ENCODE data around the gene IMPG1. TPM values are rescaled to one million over a fixed set of nuclear protein-coding genes. Genes with fewer than 3 reads are reported as not detected.

The IMPG1 gene
- total and polyA plus RNA-seq, 9 donors: not detected

- TF ChIP-seq CTCF (IDR thresholded peaks at IDR 0.05): no peak
- no peak for DNase-seq
- H3K4me3 ChIP-seq: no peak overlapping the region
- no peaks in the 10 kb centered on the region for H3K36me3 ChIP-seq
- H3K27ac ChIP-seq: no peak overlapping the region
- intact Hi-C loops (cut with DNase I): no loop called here
- no peaks in the 10 kb centered on the region for H3K9me3 ChIP-seq
- H3K27me3 ChIP-seq: no peaks in the 10 kb centered on the region
- no peaks in the 10 kb centered on the region for H3K4me1 ChIP-seq (ENCODE audit: insufficient read depth)
- 51 to 65% (median 52%) methylated on average over 4 of the region's 4 CpGs for WGBS, 3 donors
Measured at GRCh38 chr6:75946146-75946831, 126.2 kb downstream of the IMPG1 start.

- Histone ChIP-seq H3K36me3 (no peaks in the 10 kb centered on the region), H3K27ac (no peak overlapping the region), H3K4me3 (no peak overlapping the region), H3K27me3 (no peaks in the 10 kb centered on the region), H3K4me1 (ENCODE audit: insufficient read depth) (no peaks in the 10 kb centered on the region), H3K9me3 (no peaks in the 10 kb centered on the region)
- no peak for DNase-seq
- intact Hi-C loops (cut with DNase I): no loop called here
- no peak for TF ChIP-seq POLR2A (IDR thresholded peaks at IDR 0.05)
- 81 to 91% (median 90%) methylated on average over 2 of the region's 2 CpGs for WGBS, 3 donors
Measured at GRCh38 chr6:75943381-75943780, 129.1 kb downstream of the IMPG1 start.

DNA sequence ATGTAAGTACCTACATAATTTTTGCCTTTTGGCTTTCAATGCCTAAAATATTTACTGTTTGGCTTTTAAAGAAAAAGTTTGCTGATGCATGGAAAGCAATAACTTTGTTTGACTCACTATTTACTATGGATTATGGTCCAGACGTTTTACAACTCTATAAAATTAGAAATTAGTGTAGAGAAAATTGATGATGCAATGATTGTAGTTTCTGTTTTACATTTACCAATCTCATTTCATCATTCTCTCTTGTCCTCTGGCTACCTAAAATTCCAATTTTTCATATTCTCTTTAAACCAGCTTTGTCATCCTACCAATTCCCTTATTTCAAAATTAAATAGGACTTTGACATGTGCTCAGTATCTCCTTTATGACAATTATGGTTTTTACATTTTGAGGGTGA lies 131.0 kb downstream of the IMPG1 start:
- intact Hi-C loops (cut with DNase I): no loop called here
- H3K9me3 ChIP-seq: no peaks in the 10 kb centered on the region
- DNase-seq: no peak
- no peaks in the 10 kb centered on the region for H3K4me1 ChIP-seq (ENCODE audit: insufficient read depth)
- no peak overlapping the region for H3K4me3 ChIP-seq
- H3K27ac ChIP-seq: no peak overlapping the region
- TF ChIP-seq CTCF (IDR thresholded peaks at IDR 0.05) (no peak), POLR2A (IDR thresholded peaks at IDR 0.05) (no peak), EP300 (IDR thresholded peaks at IDR 0.05) (no peak)
- 20 to 44% (median 31%) methylated on average over 1 of the region's 1 CpG for WGBS, 3 donors
- no peaks in the 10 kb centered on the region for H3K36me3 ChIP-seq
- no peaks in the 10 kb centered on the region for H3K27me3 ChIP-seq

DNA sequence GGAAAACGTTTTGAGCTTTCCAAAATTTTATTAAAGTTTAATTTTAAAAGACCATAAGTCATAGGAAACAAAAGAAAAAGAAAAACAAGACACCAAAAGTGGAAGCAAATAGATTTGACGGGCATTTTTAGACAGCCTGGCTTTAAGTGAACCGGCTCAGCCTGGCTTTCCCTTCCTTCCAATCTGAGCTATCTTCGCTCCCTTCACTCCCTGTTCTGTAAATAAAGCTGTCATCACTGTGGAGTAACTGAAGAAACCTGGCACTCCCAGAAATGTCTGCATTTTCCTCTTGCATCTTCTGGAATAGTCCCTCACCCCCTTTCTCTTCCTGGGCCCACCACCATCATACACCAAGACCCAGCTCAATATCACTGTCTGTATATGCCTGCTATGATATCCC lies 131.9 kb downstream of the IMPG1 start:
- no peak for DNase-seq
- Histone ChIP-seq H3K9me3 (no peaks in the 10 kb centered on the region), H3K27ac (no peak overlapping the region), H3K36me3 (no peaks in the 10 kb centered on the region), H3K4me3 (no peak overlapping the region), H3K27me3 (no peaks in the 10 kb centered on the region), H3K4me1 (ENCODE audit: insufficient read depth) (no peaks in the 10 kb centered on the region)
- WGBS, 3 donors: 15 to 25% (median 21%) methylated on average over 4 of the region's 4 CpGs
- intact Hi-C loops (cut with DNase I): no loop called here
- TF ChIP-seq EP300 (IDR thresholded peaks at IDR 0.05) (no peak), CTCF (IDR thresholded peaks at IDR 0.05) (no peak), POLR2A (IDR thresholded peaks at IDR 0.05) (no peak)

- Histone ChIP-seq H3K9me3 (no peaks in the 10 kb centered on the region), H3K36me3 (no peaks in the 10 kb centered on the region), H3K27ac (no peak overlapping the region), H3K4me3 (no peak overlapping the region), H3K27me3 (no peaks in the 10 kb centered on the region), H3K4me1 (ENCODE audit: insufficient read depth) (peaks cover 1% of the 10 kb centered on the region)
- intact Hi-C loops (cut with DNase I): no loop called here
- DNase-seq: no peak
- TF ChIP-seq EP300 (IDR thresholded peaks at IDR 0.05) (no peak), CTCF (IDR thresholded peaks at IDR 0.05) (no peak), POLR2A (IDR thresholded peaks at IDR 0.05) (no peak)
- 27 to 60% (median 43%) methylated on average over 2 of the region's 2 CpGs for WGBS, 3 donors
Measured at GRCh38 chr6:75937846-75938245, 134.6 kb downstream of the IMPG1 start.
